ENCODE measurements around the gene VARS2. TPM values are rescaled to one million over a fixed set of nuclear protein-coding genes. Genes with fewer than 3 reads are reported as not detected.

Gene VARS2
- total RNA-seq, 1 experiment from 2014 or later, result 68.2 TPM

DNA sequence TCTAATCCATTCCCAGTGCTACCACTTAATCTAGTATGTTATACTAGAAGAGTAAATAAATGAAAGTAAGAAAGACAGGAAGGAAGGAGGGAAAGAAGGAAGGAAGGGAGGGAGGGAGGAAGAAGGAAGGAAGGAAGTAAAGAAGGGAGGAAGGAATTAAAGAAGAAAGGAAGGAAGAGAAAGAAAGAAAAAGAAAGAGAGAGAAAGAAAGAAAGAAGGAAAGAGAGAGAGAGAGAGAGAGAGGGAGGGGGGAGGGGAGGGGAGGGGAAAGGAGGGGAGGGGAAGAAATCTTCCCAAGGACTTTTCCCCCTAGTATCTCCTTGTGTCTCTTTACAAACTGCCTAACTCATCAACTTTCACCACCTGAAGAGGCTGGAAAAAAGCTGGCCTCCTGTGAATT, 48.7 kb downstream of the VARS2 start:
- no peaks in the 10 kb centered on the region for H3K9me3 ChIP-seq (ENCODE audit: control insufficient read depth, low read depth, low read length)

More for the DNA sequence above, 48.7 kb downstream of the VARS2 start:
- H2AFZ ChIP-seq (ENCODE audit: low read length), result no peak overlapping the region
- H3K79me2 ChIP-seq (ENCODE audit: insufficient read depth, low read length), result no peaks in the 10 kb centered on the region
- no peak overlapping the region for H2BK12ac ChIP-seq (ENCODE audit: insufficient read length, low read depth, low read length)
- H3K14ac ChIP-seq (ENCODE audit: insufficient read depth, low read length), result no peak overlapping the region
- H2BK5ac ChIP-seq (ENCODE audit: insufficient read length, low read length), result no peak overlapping the region
- no peak overlapping the region for H2BK120ac ChIP-seq (ENCODE audit: low read depth, low read length, poor library complexity, severe bottlenecking)
- no peak overlapping the region for H4K91ac ChIP-seq (ENCODE audit: insufficient read length, low read depth, low read length)
- Mint-ChIP-seq H3K36me3 (ENCODE audit: insufficient read depth in 1 of 3, low read depth in 3 of 3) (peaks cover 0 to 1% (median 0%) of the 10 kb centered on the region in 3 experiments; a peak in 1 of 7 replicates), H3K27me3 (ENCODE audit: low read depth) (peaks cover 26% of the 10 kb centered on the region), H3K4me3 (no peak overlapping the region), H3K27ac (no peak overlapping the region), H3K4me1 (peaks cover 10 to 14% of the 10 kb centered on the region in 2 experiments; a peak in 3 of 4 replicates), H3K9me3 (peaks cover 0 to 3% of the 10 kb centered on the region in 2 experiments; a peak in 2 of 5 replicates)
- TF ChIP-seq, protein P1, sequence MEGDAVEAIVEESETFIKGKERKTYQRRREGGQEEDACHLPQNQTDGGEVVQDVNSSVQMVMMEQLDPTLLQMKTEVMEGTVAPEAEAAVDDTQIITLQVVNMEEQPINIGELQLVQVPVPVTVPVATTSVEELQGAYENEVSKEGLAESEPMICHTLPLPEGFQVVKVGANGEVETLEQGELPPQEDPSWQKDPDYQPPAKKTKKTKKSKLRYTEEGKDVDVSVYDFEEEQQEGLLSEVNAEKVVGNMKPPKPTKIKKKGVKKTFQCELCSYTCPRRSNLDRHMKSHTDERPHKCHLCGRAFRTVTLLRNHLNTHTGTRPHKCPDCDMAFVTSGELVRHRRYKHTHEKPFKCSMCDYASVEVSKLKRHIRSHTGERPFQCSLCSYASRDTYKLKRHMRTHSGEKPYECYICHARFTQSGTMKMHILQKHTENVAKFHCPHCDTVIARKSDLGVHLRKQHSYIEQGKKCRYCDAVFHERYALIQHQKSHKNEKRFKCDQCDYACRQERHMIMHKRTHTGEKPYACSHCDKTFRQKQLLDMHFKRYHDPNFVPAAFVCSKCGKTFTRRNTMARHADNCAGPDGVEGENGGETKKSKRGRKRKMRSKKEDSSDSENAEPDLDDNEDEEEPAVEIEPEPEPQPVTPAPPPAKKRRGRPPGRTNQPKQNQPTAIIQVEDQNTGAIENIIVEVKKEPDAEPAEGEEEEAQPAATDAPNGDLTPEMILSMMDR (conservative IDR thresholded peaks at IDR 0.05), result no peak
- no peak overlapping the region for H3K18ac ChIP-seq (ENCODE audit: insufficient read length, low read depth, low read length)
- no peak overlapping the region for H3K9ac ChIP-seq (ENCODE audit: extremely low read depth, insufficient read length, low read length)
- H3K4me2 ChIP-seq (ENCODE audit: insufficient read depth, insufficient read length, low read length), result no peak overlapping the region
- H4K5ac ChIP-seq (ENCODE audit: insufficient read length, low read depth, low read length), result no peak overlapping the region
- no peaks in the 10 kb centered on the region for H3K79me1 ChIP-seq (ENCODE audit: insufficient read depth, low read depth, low read length, poor library complexity, severe bottlenecking)
- H3K27ac ChIP-seq (ENCODE audit: insufficient read length, low read depth, low read length), result no peak overlapping the region
- H2AK5ac ChIP-seq (ENCODE audit: insufficient read length, low read length), result no peak overlapping the region
- DNase-seq, result no peak
- H3T11ph ChIP-seq (ENCODE audit: low read length), result no peak overlapping the region
- H3K4me1 ChIP-seq (ENCODE audit: insufficient read depth, low read length), result no peaks in the 10 kb centered on the region
- no peak overlapping the region for H2BK15ac ChIP-seq (ENCODE audit: low read depth, low read length)
- no peak overlapping the region for H3K56ac ChIP-seq (ENCODE audit: insufficient read length, low read depth, low read length)
- H4K8ac ChIP-seq (replicated peaks; ENCODE audit: insufficient read length, low read depth, low read length), result no peak overlapping the region
- H4K20me1 ChIP-seq (ENCODE audit: control insufficient read depth, insufficient read depth, insufficient read length), result no peaks in the 10 kb centered on the region
- H3K23me2 ChIP-seq (ENCODE audit: insufficient read length, low read depth, low read length, poor library complexity, severe bottlenecking), result no peaks in the 10 kb centered on the region
- H2BK20ac ChIP-seq (ENCODE audit: low read depth, low read length, poor library complexity, severe bottlenecking), result no peak overlapping the region
- H3K23ac ChIP-seq (ENCODE audit: insufficient read length, low read depth, low read length), result no peak overlapping the region
- H3K27me3 ChIP-seq (ENCODE audit: insufficient read depth, low read length), result no peaks in the 10 kb centered on the region
- H3K4ac ChIP-seq (ENCODE audit: low read depth, low read length), result no peak overlapping the region
